RWPE1 (cell line): ENCODE measurements around the gene STYK1.
"Not testable (repeated sequence)": the region's sequence is repeated elsewhere in the genome, so short reads cannot be mapped to it uniquely, and the experiment has no call there.

ENCODE experiments used
- CTCF ChIA-PET: fragments of 350-600 bp; sonication (Branson Sonifier 250); formaldehyde crosslinking; extraction: SDS; loops from one replicate; lab custom pipeline; 2021; lab: Yijun Ruan, JAX
- POLR2A ChIA-PET: fragments of 400-600 bp; formaldehyde crosslinking; extraction: SDS; loops from one replicate; lab custom pipeline; 2020; ENCODE audit warnings: antibody characterized with exemption; ENCODE audit not compliant: low non-redundant PET; lab: Yijun Ruan, JAX
- DNase-seq: peaks from one replicate; pipeline ENCODE4 v3.0.0; 2012; ENCODE audit warnings: low spot score
- H3K27ac ChIP-seq: fragments of 450-650 bp; 2 replicates; pipeline ENCODE4 v1.5.1; 2017
- CTCF ChIP-seq: fragments of 450-650 bp; conservative IDR thresholded peaks from 2 replicates; pipeline ENCODE4 v1.5.1; 2017; ENCODE audit warnings: low read depth, mild to moderate bottlenecking

STYK1 gene

GRCh38 chr12:10600988-10601387 lies 72.9 kb downstream of the STYK1 start:
- no peak for TF ChIP-seq CTCF
- POLR2A ChIA-PET: no interaction called here
- CTCF ChIA-PET: no interaction called here
- H3K27ac ChIP-seq: no peak overlapping the region
- DNase-seq: no peak

GRCh38 chr12:10595881-10596280 lies 78.0 kb downstream of the STYK1 start:
- ChIA-PET POLR2A (no interaction called here), CTCF (no interaction called here)
- no peak for DNase-seq
- TF ChIP-seq CTCF: no peak
- H3K27ac ChIP-seq: no peak overlapping the region

- no peak for DNase-seq
- ChIA-PET CTCF (no interaction called here), POLR2A (no interaction called here)
- TF ChIP-seq CTCF: no peak
- H3K27ac ChIP-seq: no peak overlapping the region
These were observed 82.9 kb downstream of the STYK1 start for GRCh38 chr12:10590966-10591365.

GRCh38 chr12:10584415-10584814 lies 89.4 kb downstream of the STYK1 start:
- no peak for TF ChIP-seq CTCF
- ChIA-PET CTCF (interaction anchor here (0.6 kb wide), 2 partner anchors 348 to 666 kb away, joined by 3 read pairs; no protein-coding TSS in a partner anchor), POLR2A (no interaction called here)
- DNase-seq: no peak
- no peak overlapping the region for H3K27ac ChIP-seq

- DNase-seq: no peak
- no peak overlapping the region for H3K27ac ChIP-seq
- TF ChIP-seq CTCF: no peak
- ChIA-PET POLR2A (no interaction called here), CTCF (no interaction called here)
These were observed 91.1 kb downstream of the STYK1 start for GRCh38 chr12:10582704-10583103.

- CTCF ChIA-PET, POLR2A ChIA-PET, DNase-seq: not testable (repeated sequence)
These were observed 91.7 kb downstream of the STYK1 start for GRCh38 chr12:10582133-10582532.

GRCh38 chr12:10574307-10574706 lies 99.5 kb downstream of the STYK1 start:
- DNase-seq: no peak
- H3K27ac ChIP-seq: no peak overlapping the region
- POLR2A ChIA-PET: no interaction called here
- CTCF ChIA-PET: interaction anchor here (1.2 kb wide), 1 partner anchor 33 kb away, joined by 7 read pairs; no protein-coding TSS in a partner anchor
- no peak for TF ChIP-seq CTCF

More at GRCh38 chr12:10582133-10582532, 91.7 kb downstream of the STYK1 start:
- H3K27ac ChIP-seq: not testable (repeated sequence)

GRCh38 chr12:10572021-10572490 lies 101.8 kb downstream of the STYK1 start:
- peak; percentile 5 for DNase-seq
- POLR2A ChIA-PET, H3K27ac ChIP-seq, CTCF ChIA-PET: not testable (repeated sequence)
